GM10847 (cell line): ENCODE data around the gene STARD3.

Source experiments
- POLR2A ChIP-seq: IDR thresholded peaks from 2 replicates; pipeline ENCODE4 v1.6.1; 2011; ENCODE audit not compliant: insufficient read length; ENCODE audit errors: extremely low read depth

The STARD3 gene

DNA sequence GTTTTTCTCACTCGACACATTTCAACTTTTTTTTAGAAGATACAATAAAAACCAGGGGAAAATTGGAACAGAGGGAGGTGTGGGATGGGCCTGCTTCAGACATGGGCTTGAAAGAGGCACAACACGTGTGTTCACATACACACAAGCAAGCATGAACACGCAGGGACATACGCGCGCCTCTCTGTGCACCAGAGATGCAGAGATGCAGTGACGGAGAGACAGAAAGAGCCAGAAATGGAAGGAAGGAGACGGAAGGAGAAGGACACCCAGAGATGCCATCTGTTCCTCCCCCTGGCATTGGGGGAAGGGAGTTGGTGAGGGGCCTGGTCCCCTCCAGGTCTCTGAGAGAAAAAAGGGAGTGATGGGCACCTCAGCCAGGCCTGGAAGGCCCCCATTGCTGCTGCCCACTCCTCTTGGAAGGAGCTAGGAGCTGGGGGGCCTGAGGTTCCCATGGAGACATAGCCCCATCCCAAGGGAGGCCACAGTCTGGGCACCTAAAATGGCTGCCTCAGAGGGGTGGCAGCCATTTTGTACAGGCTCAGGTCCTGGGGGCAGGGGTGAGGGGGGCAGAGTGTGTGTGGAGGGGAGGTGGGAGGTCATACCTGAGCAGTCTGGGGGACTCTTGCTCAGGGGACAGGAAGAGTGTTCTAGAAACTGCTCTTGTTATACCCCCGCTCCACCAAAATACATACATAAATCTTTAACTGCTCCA is 25.4 kb upstream of the STARD3 start:
- TF ChIP-seq POLR2A = no peak

DNA sequence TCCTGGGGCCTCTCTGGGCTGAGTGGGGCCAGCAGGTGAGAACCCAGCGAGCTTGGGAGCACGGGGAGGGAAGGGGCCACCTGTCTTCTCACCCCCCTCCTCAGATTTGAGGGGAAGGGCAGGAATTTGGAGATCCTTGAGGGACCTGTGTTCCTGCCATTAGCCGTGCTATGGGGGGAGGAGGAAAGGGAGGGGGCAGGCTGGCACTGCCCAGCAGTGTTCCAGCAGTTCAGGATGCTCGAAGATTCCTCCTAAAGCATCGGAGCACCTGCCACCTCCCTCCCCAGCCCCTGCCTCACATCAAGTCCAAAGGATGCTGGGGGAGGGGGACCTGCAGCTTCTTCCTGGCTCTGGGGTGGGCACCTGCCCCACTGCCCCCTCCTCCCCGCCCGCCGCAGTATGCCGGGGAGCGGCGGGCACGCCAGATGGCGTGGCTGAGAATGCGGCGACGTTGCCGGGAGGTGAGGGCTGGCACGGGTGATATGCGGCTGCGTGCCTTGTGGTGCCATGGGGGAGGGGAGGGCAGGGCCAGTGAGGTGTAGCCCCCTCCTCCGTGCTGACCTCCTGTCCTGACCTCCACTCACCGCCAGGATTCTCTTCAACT is 24.6 kb upstream of the STARD3 start:
- TF ChIP-seq POLR2A = no peak

DNA sequence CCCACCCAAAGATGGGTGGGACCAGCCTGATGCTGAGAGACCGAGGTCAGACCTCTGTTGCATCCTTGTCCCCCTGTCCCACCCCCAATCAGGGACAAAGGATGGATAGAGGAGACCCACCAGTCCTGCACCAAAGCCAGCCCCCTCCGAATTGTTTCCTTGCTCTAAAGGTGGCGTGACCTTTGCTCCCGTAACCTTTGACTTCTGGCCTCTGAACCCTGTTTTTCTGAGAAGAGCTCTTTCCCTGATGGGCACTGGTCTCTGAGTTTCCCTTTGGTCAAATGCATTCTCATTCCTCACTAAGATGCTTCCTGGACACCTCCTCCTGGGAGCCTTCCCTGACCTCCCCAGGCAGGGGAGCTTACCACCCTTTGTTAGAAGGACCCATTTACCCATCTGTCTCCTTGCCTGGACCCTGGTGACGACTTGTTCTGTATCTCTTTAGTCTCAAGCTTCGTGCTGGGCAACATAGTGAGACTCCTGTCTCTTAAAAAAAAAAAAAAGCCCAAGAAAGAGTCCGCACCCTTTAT is 23.9 kb upstream of the STARD3 start:
- TF ChIP-seq POLR2A = no peak

DNA sequence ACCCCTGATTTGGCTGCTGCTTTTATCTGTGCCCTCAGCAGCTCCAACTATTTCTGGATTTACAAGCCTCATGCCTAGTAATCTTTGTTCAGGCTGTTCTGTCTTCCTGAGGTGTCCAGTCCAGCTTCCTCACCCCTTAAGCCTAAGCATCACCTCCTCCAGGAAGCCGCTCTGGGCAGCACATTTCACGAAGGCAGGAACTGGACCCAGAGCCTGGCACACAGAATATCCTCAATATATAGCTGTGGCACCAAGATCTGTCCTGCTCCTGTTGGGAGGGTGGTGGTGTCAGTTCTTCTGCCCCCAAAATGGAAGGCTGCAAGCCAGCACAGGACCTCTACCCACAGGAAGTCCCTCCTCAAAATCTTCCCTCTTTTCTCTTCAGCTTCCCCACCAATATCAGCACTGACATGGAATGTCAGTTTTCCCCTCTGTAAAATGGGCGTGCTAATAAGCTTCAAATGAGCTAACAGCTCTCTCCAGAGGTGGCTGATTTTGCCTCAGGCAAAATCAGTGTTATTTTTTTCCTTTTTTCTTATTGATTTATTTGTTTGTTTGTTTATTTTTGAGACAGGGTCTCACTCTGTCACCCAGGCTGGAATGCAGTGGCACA is 22.3 kb upstream of the STARD3 start:
- no peak for TF ChIP-seq POLR2A

DNA sequence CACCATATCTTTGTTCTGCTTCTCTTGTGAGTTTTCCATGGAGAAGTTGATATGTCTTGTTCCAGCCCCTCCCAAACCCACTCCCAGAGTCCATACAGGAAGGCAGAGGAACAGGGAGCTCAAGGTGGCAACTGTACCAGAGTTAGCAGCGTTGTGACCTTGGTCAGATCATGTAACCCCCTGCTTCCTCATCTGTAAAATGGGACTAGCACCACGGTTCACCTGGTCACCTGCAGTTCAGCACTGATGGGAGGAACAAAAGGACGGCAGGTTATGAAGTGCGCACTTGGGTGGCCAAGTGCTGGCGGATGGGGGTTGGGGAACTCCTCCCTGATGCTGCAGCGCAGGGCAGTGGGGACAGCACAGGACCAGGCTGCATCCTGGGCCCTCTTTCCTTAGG is 21.5 kb upstream of the STARD3 start:
- no peak for TF ChIP-seq POLR2A

DNA sequence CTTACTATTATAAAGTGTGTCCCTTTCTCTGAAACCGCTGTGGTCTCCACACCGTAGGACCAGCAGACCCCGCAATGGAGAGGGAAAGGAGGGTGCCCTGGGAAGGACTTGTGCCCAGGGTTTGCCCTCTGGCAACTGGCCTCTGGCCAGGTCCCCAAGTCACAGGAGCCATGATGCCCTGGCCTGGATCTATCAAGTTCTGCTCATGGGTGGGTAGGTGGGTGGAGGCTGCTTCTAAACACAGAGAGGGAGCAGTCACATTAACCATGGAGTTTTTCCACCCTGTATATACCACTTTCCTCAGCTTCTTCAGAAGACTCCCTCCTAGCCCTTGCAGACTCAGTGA is 19.9 kb upstream of the STARD3 start:
- no peak for TF ChIP-seq POLR2A

DNA sequence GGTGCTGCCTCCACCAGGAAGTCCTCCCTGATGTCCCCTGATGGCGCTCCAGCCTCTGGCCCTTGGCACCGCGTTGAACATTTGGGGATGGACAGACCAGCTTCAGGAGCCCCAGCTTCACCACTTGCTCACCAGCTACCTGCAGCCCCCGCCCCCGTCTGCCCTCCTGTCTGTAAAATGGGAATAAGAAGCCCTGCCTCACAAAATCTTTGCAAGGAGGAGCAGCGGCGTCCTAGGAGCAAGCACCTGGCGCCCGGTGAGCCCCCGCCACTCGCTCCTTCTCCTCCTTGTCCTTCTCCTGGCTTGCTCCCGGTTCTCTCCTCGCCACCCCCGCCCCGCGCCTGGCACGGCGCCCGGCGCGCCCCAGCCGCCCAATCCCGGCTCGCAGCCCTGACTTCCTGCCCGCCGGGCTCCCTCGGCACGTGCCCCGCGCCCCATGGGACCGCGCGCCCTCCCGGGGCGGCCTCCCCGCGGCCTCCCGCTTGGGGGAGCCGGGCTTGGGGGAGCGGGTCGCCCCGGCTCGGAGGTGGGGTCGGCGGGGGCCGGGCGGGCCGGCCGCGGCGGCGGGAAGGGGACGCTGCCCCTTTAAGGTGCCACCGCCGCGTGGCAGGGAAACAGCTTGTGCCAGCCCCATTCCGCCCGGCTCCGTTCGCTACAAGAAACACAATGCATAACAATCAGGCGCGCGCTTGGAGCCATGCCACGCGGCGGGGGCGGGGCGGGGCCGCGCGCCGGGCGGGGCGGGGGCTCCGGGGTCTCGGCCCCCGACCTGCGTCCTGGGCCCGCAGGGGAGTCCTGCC is 19.3 kb upstream of the STARD3 start:
- TF ChIP-seq POLR2A = no peak

DNA sequence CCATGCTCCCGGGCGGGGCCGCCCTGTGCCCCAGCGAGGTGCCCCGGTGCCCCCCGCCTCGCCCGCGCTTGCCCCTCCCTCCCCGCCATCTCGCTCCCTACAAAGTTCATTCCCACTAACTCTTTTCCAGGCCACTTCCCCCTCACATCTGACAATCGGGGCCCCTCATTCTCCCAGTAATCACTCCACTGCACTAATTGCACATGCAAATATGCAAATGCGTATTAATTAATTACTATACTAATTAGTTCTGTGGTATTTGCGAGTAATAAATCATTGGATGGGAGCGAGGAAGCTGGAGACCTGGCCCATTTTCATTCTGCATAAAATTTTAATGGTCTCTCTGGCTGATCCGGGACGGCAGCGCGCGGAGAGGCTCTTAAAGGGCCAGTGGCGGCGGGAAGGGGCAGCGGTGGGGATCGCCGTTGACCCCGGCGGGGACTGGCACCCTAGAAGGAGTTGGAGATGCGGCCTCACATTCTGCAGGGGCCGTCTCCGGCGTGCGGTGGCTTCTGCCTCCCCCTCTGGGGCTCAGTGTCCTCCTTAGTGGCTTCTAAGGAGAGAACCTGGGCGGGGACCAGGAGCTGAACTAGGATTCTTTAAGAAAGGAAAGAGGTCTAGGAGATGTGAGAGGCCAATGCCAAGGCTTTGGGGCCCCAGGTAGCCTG is 18.6 kb upstream of the STARD3 start:
- TF ChIP-seq POLR2A = no peak

DNA sequence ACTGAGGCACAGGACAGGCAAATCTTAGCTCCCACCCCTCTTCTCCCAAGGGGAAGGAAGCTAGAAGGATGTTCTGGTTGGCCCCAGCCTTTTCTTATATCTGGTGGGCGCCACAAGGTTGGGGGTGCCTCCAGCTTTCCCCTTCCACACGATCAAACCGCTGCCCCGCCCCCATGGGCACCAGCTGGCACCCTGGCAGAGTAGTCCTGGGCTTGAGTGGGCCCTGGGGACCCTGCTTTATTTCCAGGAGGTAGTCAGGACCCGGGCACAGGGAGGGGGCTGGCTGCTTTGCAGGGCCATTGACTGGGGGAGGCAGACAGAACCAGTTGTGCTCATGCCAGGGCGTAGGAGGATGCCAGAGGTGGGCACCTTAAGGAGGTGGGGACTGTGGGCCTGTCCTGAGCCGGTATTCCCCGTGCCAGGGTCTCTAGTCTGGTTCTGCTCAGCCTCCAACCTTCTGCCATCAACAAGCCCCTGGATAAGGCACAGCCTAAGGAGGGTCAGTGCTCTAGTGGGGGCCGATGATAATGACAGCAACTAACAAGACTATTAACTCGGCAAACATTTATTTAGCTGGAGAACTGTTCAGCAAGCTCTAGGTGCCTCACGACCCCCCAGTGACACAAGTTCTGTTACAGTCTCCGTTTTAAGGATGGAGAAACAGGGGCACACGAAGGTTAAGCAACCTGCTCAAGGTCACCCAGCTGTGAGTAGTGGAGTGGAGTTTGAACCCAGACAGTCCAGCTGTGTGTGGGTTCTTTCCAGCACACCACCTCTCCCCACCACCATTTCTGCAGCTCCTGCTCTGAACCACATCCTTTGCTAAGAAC is 17.8 kb upstream of the STARD3 start:
- no peak for TF ChIP-seq POLR2A

DNA sequence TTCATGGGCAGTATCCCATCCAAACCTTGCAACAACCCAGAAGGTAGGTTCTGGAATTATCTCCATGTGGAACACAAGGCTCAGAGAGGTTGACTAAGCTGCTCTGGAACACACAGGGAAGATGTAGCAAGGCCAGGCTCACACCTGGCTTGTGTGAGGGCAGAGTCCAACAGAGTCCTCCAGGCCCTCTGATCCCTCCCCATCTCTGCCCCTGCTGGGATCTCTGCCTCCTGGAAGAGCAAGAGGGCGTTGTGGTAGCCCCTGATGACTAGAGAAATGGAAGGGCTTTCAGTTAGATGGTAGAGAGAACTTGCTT is 17.2 kb upstream of the STARD3 start:
- TF ChIP-seq POLR2A = no peak

DNA sequence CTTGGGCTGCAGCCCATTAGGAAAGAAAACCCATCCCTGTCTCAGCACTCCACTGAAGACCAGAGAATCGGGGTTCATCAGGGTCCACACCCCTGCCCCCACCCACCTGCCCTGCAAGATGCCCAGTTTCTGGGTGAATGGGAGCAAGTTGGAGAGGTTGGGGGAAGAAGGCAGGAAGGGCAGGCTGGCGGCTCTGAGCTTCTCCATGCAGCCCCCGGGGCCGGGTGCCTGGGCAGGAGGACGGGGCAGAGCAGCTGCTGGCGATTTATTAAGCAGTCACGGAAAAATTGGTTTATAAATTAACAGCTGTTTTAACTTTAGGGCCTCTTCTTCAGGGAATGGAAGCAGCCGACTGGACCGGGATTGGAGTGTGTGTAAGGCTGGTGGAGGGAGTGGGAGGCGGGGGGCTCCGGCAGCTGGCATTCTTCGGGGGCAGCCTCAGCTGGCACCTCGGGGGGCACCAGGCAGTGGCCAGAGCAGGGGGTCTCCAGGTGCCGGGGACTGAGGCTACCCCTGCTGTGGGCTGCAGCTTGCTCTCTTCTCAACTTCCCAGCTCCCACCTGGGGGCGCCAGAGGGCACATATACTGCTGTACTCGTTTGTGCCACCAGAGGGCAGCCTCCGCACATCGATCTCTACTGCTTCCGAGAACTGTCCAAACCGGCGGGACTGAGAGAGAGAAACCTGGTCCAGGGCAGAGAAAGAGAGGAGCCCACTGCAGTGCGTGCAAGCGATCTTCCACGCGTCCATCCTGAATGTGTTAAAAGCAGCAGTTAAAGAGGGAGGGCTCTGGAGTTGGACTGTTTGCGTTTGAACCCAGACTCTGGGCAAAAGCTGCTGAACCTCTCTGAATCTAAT is 15.2 kb upstream of the STARD3 start:
- no peak for TF ChIP-seq POLR2A

DNA sequence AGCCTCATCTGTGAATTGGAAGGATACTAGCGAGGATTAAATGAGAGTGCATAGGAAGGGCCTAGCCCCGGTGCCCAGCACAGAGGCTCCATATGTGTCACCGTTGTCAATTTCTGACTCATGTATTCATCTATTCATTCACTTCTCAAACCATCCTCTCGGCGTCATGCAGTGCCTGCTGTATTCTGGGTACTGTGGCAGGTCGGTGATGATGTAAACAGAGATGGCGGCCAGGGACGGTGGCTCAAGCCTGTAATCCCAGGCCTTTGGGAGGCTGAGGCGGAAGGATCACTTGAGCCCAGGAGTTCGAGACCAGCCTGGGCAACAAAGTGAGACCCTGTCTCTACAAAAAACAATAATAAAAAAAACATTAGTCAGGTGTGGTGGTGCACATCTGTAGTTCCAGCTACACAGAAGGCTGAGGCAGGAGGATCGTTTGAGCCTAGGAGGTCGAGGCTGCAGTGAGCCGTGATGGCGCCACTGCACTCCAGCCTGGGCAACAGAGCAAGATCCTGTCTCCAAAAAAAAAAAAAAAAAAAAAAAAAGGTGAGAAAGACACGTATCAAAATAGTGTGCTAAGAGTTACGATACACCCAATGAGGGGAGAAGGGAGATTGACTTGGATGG is 14.5 kb upstream of the STARD3 start:
- TF ChIP-seq POLR2A = no peak

DNA sequence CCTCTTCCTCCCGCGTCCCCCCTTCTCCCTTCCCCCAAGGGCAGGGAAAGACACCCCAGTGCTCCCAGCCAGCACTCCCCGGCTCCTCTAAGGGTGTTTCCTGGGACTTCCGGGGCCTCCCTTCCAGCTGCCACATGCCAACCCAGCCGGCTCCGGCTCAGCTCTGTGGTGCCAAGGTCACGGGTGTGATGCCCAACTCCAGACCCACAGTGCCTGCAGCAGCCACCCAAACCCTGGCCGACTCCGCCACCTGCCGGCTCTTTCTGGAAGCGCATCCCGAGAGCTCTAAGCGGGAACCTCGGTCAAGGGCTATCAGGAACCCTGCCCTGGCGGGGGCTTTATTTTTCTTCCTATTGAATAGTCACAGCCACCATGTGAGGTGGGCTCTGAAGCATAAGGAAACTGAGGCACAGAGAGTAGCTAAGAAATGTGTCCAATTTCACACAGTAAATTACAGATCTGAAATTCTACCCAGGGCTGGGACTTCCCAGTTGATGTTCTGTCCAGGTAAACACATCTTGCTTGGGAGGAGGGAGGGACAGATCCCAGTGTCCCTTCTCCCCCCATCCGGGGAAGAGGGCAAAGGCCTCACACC is 13.5 kb upstream of the STARD3 start:
- TF ChIP-seq POLR2A = no peak
